K562 treated with DMSO at 1 percent for 24 hours (cell line): Measurements from ENCODE around the gene CEP128. TPM values are rescaled to one million over a fixed set of nuclear protein-coding genes. Genes with fewer than 3 reads are reported as not detected.

ENCODE experiments used
- total RNA-seq: library from RNA; unstranded; fragments of 300-600 nt; gene quantifications from 2 replicates; pipeline ENCODE4 v1.2.3, GENCODE V29; 2022; ENCODE audit warnings: low read depth; ENCODE audit not compliant: insufficient read depth

Gene CEP128
- 3.7 and 6.8 TPM in 2 replicates for total RNA-seq

DNA sequence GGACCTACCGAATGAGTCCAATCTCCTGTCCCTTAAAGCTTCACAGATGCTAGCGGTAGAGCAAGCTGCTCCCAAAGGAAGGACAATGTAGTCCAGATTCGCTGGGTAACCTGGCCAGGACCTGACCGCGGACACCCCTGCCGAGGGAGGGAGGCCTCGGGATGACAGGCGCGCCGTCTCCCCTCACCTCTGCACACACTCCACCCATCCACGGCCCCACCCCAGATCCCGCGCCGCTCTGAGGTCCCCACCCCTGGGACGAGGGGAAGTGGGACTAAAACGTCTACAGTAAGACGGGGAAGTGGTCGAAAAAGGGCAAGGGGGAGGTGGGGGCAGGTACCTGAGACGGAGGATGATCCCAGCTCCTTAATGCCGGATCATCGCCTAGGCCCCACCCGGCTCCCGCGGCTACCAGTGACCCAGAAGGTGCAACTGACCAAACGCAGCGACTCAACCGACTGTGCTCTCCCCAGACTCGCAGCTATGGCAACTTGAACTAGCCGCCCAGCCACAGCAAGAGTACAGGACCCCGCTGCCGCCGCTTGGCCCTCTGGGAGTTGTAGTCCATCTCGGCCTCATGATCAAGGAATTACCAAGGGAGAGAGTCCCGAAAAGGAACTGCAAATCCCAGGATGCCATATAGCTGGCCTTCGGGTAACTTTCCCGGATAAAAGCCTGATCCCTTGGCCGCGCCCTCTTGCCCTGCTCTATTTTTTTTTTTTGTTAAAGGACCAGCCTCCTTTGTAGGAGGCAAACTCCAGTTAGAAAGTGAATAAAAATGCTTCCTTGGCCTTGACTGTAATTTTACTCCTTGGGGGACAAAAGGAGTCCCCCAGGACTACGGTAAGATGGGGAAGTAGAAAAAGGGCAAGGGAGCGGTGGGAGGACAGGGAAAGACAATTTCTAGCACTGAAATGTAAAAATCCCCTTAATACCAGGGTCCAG lies at the start of gene CEP128:
Gene CEP128 (minus strand): TSS at position 498 of the 945 bp plus-strand sequence.

DNA sequence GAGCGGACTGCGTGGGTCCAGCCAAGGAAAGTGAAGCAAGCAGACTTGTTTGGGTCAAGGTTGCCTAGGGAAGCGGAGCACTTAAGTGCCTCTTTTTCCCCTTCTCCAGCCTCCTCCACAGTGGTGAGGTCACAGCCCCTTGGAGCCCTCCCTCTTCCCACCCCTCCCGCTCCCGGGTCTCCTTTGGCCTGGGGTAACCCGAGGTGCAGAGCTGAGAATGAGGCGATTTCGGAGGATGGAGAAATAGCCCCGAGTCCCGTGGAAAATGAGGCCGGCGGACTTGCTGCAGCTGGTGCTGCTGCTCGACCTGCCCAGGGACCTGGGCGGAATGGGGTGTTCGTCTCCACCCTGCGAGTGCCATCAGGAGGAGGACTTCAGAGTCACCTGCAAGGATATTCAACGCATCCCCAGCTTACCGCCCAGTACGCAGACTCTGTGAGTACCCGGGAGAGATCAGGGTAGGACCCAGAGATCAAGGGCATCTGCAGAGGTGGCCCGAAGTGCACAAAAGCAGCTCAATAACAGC lies 13.9 kb upstream of the CEP128 start, which contains the start of gene TSHR:
Gene TSHR (plus strand): TSS at position 206 of the 526 bp plus-strand sequence. CDS start 60 bp downstream, at position 266.

Other genes with a start within 250 kb of the CEP128 start
- not detected in 2 replicates for gene TSHR, start 13.9 kb upstream of the CEP128 start, total RNA-seq